OCI-LY3 (cell line): ENCODE measurements around the gene BRD1.

ENCODE experiments used
- EZH2phosphoT487 ChIP-seq: fragments of 200-600 bp; shearing (Covaris generic); IDR thresholded peaks from 2 replicates; pipeline ENCODE4 v1.6.1; 2018; ENCODE audit warnings: antibody characterized with exemption, mixed run types, low read depth
- TF ChIP-seq, protein P1 (sequence below): fragments of 200-600, 300-600 bp; sonication (generic); IDR thresholded peaks from 2 replicates; pipeline ENCODE4 v1.5.1; 2014; ENCODE audit warnings: antibody characterized with exemption, low read length, low read depth

GRCh38 chr22:49823289-49824045, 4.2 kb downstream of the BRD1 start:
- TF ChIP-seq, protein P1, sequence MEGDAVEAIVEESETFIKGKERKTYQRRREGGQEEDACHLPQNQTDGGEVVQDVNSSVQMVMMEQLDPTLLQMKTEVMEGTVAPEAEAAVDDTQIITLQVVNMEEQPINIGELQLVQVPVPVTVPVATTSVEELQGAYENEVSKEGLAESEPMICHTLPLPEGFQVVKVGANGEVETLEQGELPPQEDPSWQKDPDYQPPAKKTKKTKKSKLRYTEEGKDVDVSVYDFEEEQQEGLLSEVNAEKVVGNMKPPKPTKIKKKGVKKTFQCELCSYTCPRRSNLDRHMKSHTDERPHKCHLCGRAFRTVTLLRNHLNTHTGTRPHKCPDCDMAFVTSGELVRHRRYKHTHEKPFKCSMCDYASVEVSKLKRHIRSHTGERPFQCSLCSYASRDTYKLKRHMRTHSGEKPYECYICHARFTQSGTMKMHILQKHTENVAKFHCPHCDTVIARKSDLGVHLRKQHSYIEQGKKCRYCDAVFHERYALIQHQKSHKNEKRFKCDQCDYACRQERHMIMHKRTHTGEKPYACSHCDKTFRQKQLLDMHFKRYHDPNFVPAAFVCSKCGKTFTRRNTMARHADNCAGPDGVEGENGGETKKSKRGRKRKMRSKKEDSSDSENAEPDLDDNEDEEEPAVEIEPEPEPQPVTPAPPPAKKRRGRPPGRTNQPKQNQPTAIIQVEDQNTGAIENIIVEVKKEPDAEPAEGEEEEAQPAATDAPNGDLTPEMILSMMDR, result no peak
- TF ChIP-seq EZH2phosphoT487, result no peak
